ENCODE data around the gene C13orf46. TPM values are rescaled to one million over a fixed set of nuclear protein-coding genes. Genes with fewer than 3 reads are reported as not detected.

Gene C13orf46
- total RNA-seq, 1 donor from 2014 or later, result 4.1 TPM

GRCh38 chr13:113958373-113958772, 15.5 kb downstream of the C13orf46 start:
- DNase-seq (ENCODE audit: extremely low read depth, low read depth, low spot score), result no peak

GRCh38 chr13:113956571-113956970, 17.3 kb downstream of the C13orf46 start:
- no peak for DNase-seq (ENCODE audit: extremely low read depth, low read depth, low spot score)

- no peak for DNase-seq (ENCODE audit: extremely low read depth, low read depth, low spot score)
Measured at GRCh38 chr13:113955691-113956090, 18.2 kb downstream of the C13orf46 start.

- no peak for DNase-seq (ENCODE audit: extremely low read depth, low read depth, low spot score)
Measured at GRCh38 chr13:113955235-113955634, 18.6 kb downstream of the C13orf46 start.

- DNase-seq (ENCODE audit: extremely low read depth, low read depth, low spot score), result no peak
Measured at GRCh38 chr13:113954046-113954835, 19.6 kb downstream of the C13orf46 start.

GRCh38 chr13:113953561-113953960, 20.3 kb downstream of the C13orf46 start:
- no peak for DNase-seq (ENCODE audit: extremely low read depth, low read depth, low spot score)

- no peak for DNase-seq (ENCODE audit: extremely low read depth, low read depth, low spot score)
Measured at GRCh38 chr13:113952983-113953520, 20.8 kb downstream of the C13orf46 start.

GRCh38 chr13:113952151-113952982, 21.5 kb downstream of the C13orf46 start:
- DNase-seq (ENCODE audit: extremely low read depth, low read depth, low spot score), result no peak

- DNase-seq (ENCODE audit: extremely low read depth, low read depth, low spot score), result no peak
Measured at GRCh38 chr13:113951246-113951999, 22.5 kb downstream of the C13orf46 start.

GRCh38 chr13:113950451-113951245, 23.2 kb downstream of the C13orf46 start:
- no peak for DNase-seq (ENCODE audit: extremely low read depth, low read depth, low spot score)

- no peak for DNase-seq (ENCODE audit: extremely low read depth, low read depth, low spot score)
Measured at GRCh38 chr13:113949546-113949945, 24.3 kb downstream of the C13orf46 start.

- DNase-seq (ENCODE audit: extremely low read depth, low read depth, low spot score), result no peak
Measured at GRCh38 chr13:113948034-113948742, 25.7 kb downstream of the C13orf46 start.

GRCh38 chr13:113947311-113948033, 26.4 kb downstream of the C13orf46 start:
- no peak for DNase-seq (ENCODE audit: extremely low read depth, low read depth, low spot score)

GRCh38 chr13:113946409-113947181, 27.3 kb downstream of the C13orf46 start:
- DNase-seq (ENCODE audit: extremely low read depth, low read depth, low spot score), result no peak

GRCh38 chr13:113945857-113946408, 27.9 kb downstream of the C13orf46 start:
- no peak for DNase-seq (ENCODE audit: extremely low read depth, low read depth, low spot score)

- no peak for DNase-seq (ENCODE audit: extremely low read depth, low read depth, low spot score)
Measured at GRCh38 chr13:113943821-113944565, 29.9 kb downstream of the C13orf46 start.

- DNase-seq (ENCODE audit: extremely low read depth, low read depth, low spot score), result no peak
Measured at GRCh38 chr13:113942591-113943103, 31.2 kb downstream of the C13orf46 start.

Measured in glomerular endothelial cell (primary cell).